H9 (cell line): ENCODE data around the gene MATN1. TPM values are rescaled to one million over a fixed set of nuclear protein-coding genes. Genes with fewer than 3 reads are reported as not detected.

Experiments used
- DNase-seq: peaks from one replicate; pipeline ENCODE4 v3.0.0-alpha.2; 2017
- H2AFZ ChIP-seq: one replicate; pipeline ENCODE4 v1.6.1; 2013; ENCODE audit warnings: mild to moderate bottlenecking, low read length, control low read depth, moderate library complexity
- H2AK5ac ChIP-seq: 2 replicates; pipeline ENCODE4 v1.6.1; 2013; ENCODE audit warnings: low read length, control low read depth, mixed read lengths; ENCODE audit not compliant: insufficient read length
- H2BK120ac ChIP-seq: one replicate; pipeline ENCODE4 v1.6.1; 2013; ENCODE audit warnings: low read depth, mild to moderate bottlenecking, low read length, control low read depth, inconsistent platforms; ENCODE audit not compliant: poor library complexity, severe bottlenecking
- H2BK12ac ChIP-seq: 2 replicates; pipeline ENCODE4 v1.6.1; 2013; ENCODE audit warnings: low read length, control low read depth, mixed read lengths, low read depth; ENCODE audit not compliant: insufficient read length
- H2BK15ac ChIP-seq: 2 replicates; pipeline ENCODE4 v1.6.1; 2013; ENCODE audit warnings: low read depth, low read length, control low read depth
- H2BK20ac ChIP-seq: one replicate; pipeline ENCODE4 v1.6.1; 2013; ENCODE audit warnings: low read depth, mild to moderate bottlenecking, low read length, control low read depth, inconsistent platforms; ENCODE audit not compliant: poor library complexity, severe bottlenecking
- H2BK5ac ChIP-seq: 2 replicates; pipeline ENCODE4 v1.6.1; 2013; ENCODE audit warnings: low read length, control low read depth, mixed read lengths; ENCODE audit not compliant: insufficient read length
- H3K14ac ChIP-seq: 2 replicates; pipeline ENCODE4 v1.6.1; 2013; ENCODE audit warnings: low read length, control low read depth; ENCODE audit not compliant: insufficient read depth
- H3K18ac ChIP-seq: 2 replicates; pipeline ENCODE4 v1.6.1; 2013; ENCODE audit warnings: low read depth, mild to moderate bottlenecking, mixed read lengths, low read length, control low read depth; ENCODE audit not compliant: insufficient read length
- H3K23ac ChIP-seq: 2 replicates; pipeline ENCODE4 v1.6.1; 2013; ENCODE audit warnings: low read length, control low read depth, mixed read lengths, low read depth; ENCODE audit not compliant: insufficient read length
- H3K23me2 ChIP-seq: 2 replicates; pipeline ENCODE4 v1.6.1; 2013; ENCODE audit warnings: low read depth, mild to moderate bottlenecking, mixed read lengths, low read length, control low read depth; ENCODE audit not compliant: insufficient read length, poor library complexity, severe bottlenecking
- H3K27ac ChIP-seq: 2 replicates; pipeline ENCODE4 v1.5.1; 2013; ENCODE audit warnings: low read length, control low read depth, mixed read lengths, low read depth; ENCODE audit not compliant: insufficient read length
- H3K27me3 ChIP-seq: 2 replicates; pipeline ENCODE4 v1.6.1; 2013; ENCODE audit warnings: low read length, control low read depth, inconsistent platforms; ENCODE audit not compliant: insufficient read depth
- H3K4ac ChIP-seq: 2 replicates; pipeline ENCODE4 v1.6.1; 2013; ENCODE audit warnings: low read depth, mild to moderate bottlenecking, control low read depth, inconsistent platforms, low read length, moderate library complexity
- H3K4me1 ChIP-seq: 2 replicates; pipeline ENCODE4 v1.6.1; 2013; ENCODE audit warnings: low read length, control low read depth, inconsistent platforms; ENCODE audit not compliant: insufficient read depth
- H3K4me2 ChIP-seq: 2 replicates; pipeline ENCODE4 v1.6.1; 2013; ENCODE audit warnings: low read length, control low read depth, mixed read lengths; ENCODE audit not compliant: insufficient read length, insufficient read depth
- H3K56ac ChIP-seq: 2 replicates; pipeline ENCODE4 v1.6.1; 2013; ENCODE audit warnings: low read depth, mild to moderate bottlenecking, mixed read lengths, low read length, control low read depth; ENCODE audit not compliant: insufficient read length
- H3K79me1 ChIP-seq: 2 replicates; pipeline ENCODE4 v1.6.1; 2013; ENCODE audit warnings: low read depth, mild to moderate bottlenecking, moderate library complexity, low read length, control low read depth, inconsistent platforms; ENCODE audit not compliant: insufficient read depth, poor library complexity, severe bottlenecking
- H3K79me2 ChIP-seq: 2 replicates; pipeline ENCODE4 v1.6.1; 2013; ENCODE audit warnings: low read length, control low read depth, inconsistent platforms; ENCODE audit not compliant: insufficient read depth
- H3K9ac ChIP-seq: 2 replicates; pipeline ENCODE4 v1.6.1; 2013; ENCODE audit warnings: low read length, control low read depth, mixed read lengths; ENCODE audit not compliant: insufficient read length; ENCODE audit errors: extremely low read depth
- H3K9me3 ChIP-seq: one replicate; pipeline ENCODE4 v1.6.1; 2013; ENCODE audit warnings: low read depth, low read length, inconsistent platforms; ENCODE audit not compliant: control insufficient read depth
- H3T11ph ChIP-seq: one replicate; pipeline ENCODE4 v1.6.1; 2013; ENCODE audit warnings: mild to moderate bottlenecking, low read length, control low read depth, inconsistent platforms
- H4K20me1 ChIP-seq: one replicate; pipeline ENCODE4 v1.6.1; 2013; ENCODE audit not compliant: control insufficient read depth, insufficient read length, insufficient read depth
- H4K5ac ChIP-seq: 2 replicates; pipeline ENCODE4 v1.6.1; 2013; ENCODE audit warnings: low read depth, mild to moderate bottlenecking, mixed read lengths, low read length, control low read depth; ENCODE audit not compliant: insufficient read length
- H4K8ac ChIP-seq: replicated peaks from 2 replicates; pipeline ENCODE4 v1.6.1; 2013; ENCODE audit warnings: low read length, control low read depth, mixed read lengths, low read depth; ENCODE audit not compliant: insufficient read length
- H4K91ac ChIP-seq: 2 replicates; pipeline ENCODE4 v1.6.1; 2013; ENCODE audit warnings: low read depth, mild to moderate bottlenecking, moderate library complexity, mixed read lengths, low read length, control low read depth; ENCODE audit not compliant: insufficient read length
- H3K27ac Mint-ChIP-seq, 3 experiments: 2 replicates in 2 of 3; 3 replicates in 1 of 3; pipeline ENCODE4 v1.8.0; 2020 to 2021; ENCODE audit warnings: mixed read lengths in 3 of 3, mild to moderate bottlenecking in 1 of 3, moderate library complexity in 1 of 3
- H3K27me3 Mint-ChIP-seq: 2 replicates; pipeline ENCODE4 v1.8.0; 2021; ENCODE audit warnings: low read depth, mild to moderate bottlenecking, moderate library complexity, mixed read lengths
- H3K36me3 Mint-ChIP-seq, 3 experiments: 2 replicates in 2 of 3; 3 replicates in 1 of 3; pipeline ENCODE4 v1.8.0; 2020 to 2021; ENCODE audit warnings: low read depth in 3 of 3, mixed read lengths in 3 of 3; ENCODE audit not compliant: insufficient read depth in 1 of 3
- H3K4me1 Mint-ChIP-seq, 2 experiments: 2 replicates each; pipeline ENCODE4 v1.8.0; 2020; ENCODE audit warnings: mixed read lengths in 2 of 2
- H3K4me3 Mint-ChIP-seq, 2 experiments: 2 replicates in 1 of 2; 3 replicates in 1 of 2; pipeline ENCODE4 v1.8.0; 2020 to 2021; ENCODE audit warnings: mild to moderate bottlenecking in 2 of 2, mixed read lengths in 2 of 2, moderate library complexity in 1 of 2
- H3K9me3 Mint-ChIP-seq, 2 experiments: 2 replicates in 1 of 2; 3 replicates in 1 of 2; pipeline ENCODE4 v1.8.0; 2020; ENCODE audit warnings: mild to moderate bottlenecking in 2 of 2, mixed read lengths in 2 of 2, moderate library complexity in 1 of 2
- WGBS: extraction: QIAGEN DNeasy Blood & Tissue Kit; methylation state at CpG from one replicate; pipeline ENCODE4 v1.1.7; 2013; ENCODE audit warnings: missing lambda C conversion rate, low lambda C conversion rate, mixed read lengths; ENCODE audit not compliant: insufficient read length; ENCODE audit errors: extremely low coverage; 5-methylcytosine and 5-hydroxymethylcytosine counted together
- total RNA-seq: library from RNA; stranded (reverse); gene quantifications from 2 replicates; pipeline ENCODE4 v1.2.1, GENCODE V29; 2021
- TF ChIP-seq, protein P1 (sequence below): fragments of 200-600 bp; sonication (generic); conservative IDR thresholded peaks from 3 replicates; pipeline ENCODE4 v1.8.0; 2021; ENCODE audit warnings: antibody characterized with exemption, mild to moderate bottlenecking

Gene MATN1
- total RNA-seq, 1 experiment from 2014 or later = not detected

- Histone ChIP-seq H4K8ac (no peak overlapping the region), H3K14ac (no peak overlapping the region), H3K79me1 (no peaks in the 10 kb centered on the region), H3K18ac (no peak overlapping the region), H3T11ph (no peak overlapping the region), H4K5ac (no peak overlapping the region), H3K23me2 (no peaks in the 10 kb centered on the region), H2BK15ac (no peak overlapping the region), H4K20me1 (no peaks in the 10 kb centered on the region), H3K9ac (no peak overlapping the region), H3K27me3 (no peaks in the 10 kb centered on the region), H4K91ac (no peak overlapping the region), H3K79me2 (no peaks in the 10 kb centered on the region), H3K9me3 (no peaks in the 10 kb centered on the region), H3K4me1 (peaks cover 11% of the 10 kb centered on the region; the same call in 1 of the 2 replicates), H2BK120ac (no peak overlapping the region), H2AK5ac (no peak overlapping the region), H3K4me2 (no peak overlapping the region), H2AFZ (no peak overlapping the region), H3K27ac (no peak overlapping the region), H2BK5ac (no peak overlapping the region), H2BK20ac (no peak overlapping the region), H3K56ac (no peak overlapping the region), H3K4ac (no peak overlapping the region), H2BK12ac (no peak overlapping the region), H3K23ac (no peak overlapping the region)
- Mint-ChIP-seq H3K27me3 (peaks cover 8% of the 10 kb centered on the region), H3K4me3 (no peak overlapping the region; a peak in 1 of 5 replicates), H3K36me3 (no peaks in the 10 kb centered on the region), H3K9me3 (no peaks in the 10 kb centered on the region), H3K4me1 (peaks cover 16 to 48% of the 10 kb centered on the region in 2 experiments), H3K27ac (no peak overlapping the region)
- DNase-seq = no peak
- TF ChIP-seq, protein P1, sequence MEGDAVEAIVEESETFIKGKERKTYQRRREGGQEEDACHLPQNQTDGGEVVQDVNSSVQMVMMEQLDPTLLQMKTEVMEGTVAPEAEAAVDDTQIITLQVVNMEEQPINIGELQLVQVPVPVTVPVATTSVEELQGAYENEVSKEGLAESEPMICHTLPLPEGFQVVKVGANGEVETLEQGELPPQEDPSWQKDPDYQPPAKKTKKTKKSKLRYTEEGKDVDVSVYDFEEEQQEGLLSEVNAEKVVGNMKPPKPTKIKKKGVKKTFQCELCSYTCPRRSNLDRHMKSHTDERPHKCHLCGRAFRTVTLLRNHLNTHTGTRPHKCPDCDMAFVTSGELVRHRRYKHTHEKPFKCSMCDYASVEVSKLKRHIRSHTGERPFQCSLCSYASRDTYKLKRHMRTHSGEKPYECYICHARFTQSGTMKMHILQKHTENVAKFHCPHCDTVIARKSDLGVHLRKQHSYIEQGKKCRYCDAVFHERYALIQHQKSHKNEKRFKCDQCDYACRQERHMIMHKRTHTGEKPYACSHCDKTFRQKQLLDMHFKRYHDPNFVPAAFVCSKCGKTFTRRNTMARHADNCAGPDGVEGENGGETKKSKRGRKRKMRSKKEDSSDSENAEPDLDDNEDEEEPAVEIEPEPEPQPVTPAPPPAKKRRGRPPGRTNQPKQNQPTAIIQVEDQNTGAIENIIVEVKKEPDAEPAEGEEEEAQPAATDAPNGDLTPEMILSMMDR = no peak
- WGBS = no CpG with 5 or more reads among the region's 7 CpGs
Observed at GRCh38 chr1:30692201-30692947, 31.0 kb downstream of the MATN1 start.
